DMS153 treated with DMSO at 0.1 percent for 48 hours (cell line): Measurements from ENCODE around the gene HYI.
"Not testable (repeated sequence)": the region's sequence is repeated elsewhere in the genome, so short reads cannot be mapped to it uniquely, and the experiment has no call there.

ENCODE experiments used
- DNase-seq: peaks from one replicate; lab custom pipeline; 2025; ENCODE audit not compliant: unreplicated experiment; lab: John Stamatoyannopoulos, UW

Gene HYI

GRCh38 chr1:43453442-43454269, at the start of gene HYI:
Gene HYI (minus strand): TSS chr1:43453931. CDS start chr1:43453793, 138 bp downstream.
- DNase-seq: peak; percentile 87

- DNase-seq: not testable (repeated sequence)
Measured at GRCh38 chr1:43501806-43502205, 48.1 kb upstream of the HYI start.

DNA sequence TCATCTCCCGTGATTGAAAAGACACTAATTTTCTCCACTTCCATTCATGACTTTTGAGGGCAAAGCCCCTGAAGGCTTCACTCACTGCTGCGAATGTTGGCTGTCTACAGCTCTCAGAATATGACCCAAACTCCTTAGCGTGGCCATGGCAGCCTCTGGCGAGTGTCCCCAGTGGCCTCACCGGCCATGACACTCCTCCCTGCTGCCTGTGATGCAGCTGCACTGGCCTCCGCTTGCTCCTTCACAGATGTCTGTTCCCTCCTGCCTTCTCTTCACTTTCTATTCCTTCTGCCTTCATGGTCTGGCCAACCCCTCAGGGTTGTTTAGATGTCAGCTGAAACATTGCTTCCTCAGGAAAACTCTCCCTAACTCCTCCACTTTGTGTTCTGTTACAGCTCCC, 46.2 kb upstream of the HYI start:
- no peak for DNase-seq

- no peak for DNase-seq
Measured at GRCh38 chr1:43495204-43495603, 41.5 kb upstream of the HYI start.

- no peak for DNase-seq
Measured at GRCh38 chr1:43493661-43494450, 40.1 kb upstream of the HYI start.

DNA sequence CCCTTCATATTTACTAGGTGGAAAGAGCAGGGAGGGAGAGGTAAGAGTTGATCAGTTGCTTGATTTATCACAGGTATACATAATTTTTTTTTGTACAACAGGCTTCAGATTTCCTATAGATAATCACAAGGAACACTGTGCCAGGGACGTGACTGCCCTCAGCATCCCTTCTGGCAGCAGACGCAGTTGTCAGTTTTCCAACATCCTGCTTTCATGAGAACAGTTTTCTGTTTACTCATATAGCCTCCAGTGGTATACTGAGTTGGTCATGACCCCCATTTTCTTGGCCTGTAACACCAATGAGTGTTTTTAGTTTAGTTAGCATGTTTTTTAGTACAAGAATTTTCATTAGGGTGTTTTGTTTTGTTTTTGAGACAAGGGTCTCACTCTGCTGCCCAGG, 39.1 kb upstream of the HYI start:
- DNase-seq: no peak

DNA sequence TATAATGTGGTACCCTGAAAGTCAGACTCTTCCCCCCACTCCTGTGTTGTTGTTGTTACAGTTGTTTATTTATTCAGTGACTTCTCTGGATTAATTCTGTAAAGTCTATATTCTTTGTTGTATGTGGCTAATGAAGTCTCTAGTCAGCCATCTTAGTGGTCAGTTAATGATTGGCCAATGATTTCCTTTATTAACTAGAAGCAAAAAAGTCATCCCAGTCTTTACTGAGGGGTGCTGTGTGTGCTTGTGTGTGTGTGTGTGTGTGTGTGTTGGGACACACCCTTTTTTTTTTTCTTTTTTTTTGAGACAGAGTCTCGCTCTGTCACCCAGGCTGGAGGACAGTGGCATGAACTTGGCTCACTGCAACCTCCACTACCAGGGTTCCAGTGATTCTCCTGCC, 37.3 kb upstream of the HYI start:
- no peak for DNase-seq

DNA sequence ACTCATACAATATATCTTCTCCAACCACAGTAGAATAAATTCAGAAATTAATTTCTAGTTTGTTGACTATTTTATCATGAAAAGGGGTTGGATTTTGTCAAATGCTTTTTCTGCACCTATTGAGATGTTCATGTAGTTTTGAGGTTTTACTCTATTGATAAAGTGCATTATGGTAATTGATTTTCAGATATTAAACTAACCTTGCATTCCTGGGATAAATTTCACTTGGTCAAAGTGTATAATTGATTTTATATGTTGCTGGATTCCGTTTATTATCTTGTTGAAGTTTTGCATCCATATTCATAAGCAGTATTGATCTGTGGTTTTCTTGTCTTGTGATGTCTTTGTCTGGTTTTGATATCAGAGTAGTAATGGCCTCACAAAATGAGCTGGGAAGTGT, 34.4 kb upstream of the HYI start:
- DNase-seq: no peak

DNA sequence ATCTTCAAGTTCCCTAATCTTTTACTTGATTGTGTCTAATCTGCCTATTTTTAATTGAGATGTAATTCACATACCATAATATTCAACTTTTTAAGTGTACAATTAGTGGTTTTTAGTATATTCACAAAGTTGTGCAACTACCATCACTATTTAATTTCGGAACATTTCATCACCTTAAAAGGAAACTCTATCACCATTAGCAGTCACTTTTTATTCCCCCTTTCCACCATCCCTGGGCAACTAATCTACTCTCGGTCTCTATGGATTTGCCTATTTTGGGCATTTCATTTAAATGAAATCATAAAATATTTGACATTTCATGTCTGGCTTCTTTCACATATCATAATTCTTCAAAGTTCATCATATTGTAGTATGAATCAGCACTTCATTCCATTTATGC, 30.6 kb upstream of the HYI start:
- DNase-seq: no peak

- DNase-seq: no peak
Measured at GRCh38 chr1:43482215-43482614, 28.5 kb upstream of the HYI start.

DNA sequence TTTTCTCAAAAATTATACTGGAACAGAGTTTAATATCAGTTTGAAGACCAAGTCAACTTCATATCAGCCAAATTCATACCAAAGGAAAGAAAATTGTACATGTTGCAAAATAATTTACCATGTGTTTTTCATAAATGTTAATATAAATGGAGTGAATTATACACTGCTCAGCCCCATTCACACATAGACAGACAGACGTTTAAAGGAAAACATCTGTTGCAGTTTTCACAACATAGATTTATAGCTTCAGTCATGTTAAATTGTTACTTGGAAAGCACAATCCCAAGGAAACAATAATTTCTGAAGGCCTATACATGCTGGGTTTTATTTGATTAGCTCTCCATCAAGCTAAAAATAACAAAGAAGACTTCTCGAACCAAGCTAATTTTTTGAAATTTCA, 27.8 kb upstream of the HYI start:
- DNase-seq: no peak

DNA sequence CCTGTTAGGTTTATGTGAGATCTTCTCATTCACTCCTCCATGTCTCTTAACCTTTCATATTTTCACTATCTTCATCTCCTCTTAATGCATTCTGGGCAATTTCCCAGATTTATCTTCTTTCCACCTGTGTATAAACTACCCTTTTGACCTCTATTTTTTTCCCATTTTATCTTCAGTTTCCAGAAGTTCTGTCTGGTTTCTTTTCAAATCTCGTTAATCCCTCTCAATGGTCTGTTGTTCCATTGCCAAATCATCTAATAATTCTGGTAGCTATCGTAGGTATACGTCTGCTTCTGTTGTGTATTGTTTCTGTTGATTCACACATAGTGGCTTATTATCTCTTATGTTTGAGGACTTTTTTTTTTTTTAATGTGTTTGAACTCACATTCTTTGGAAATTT, 25.7 kb upstream of the HYI start:
- no peak for DNase-seq

DNA sequence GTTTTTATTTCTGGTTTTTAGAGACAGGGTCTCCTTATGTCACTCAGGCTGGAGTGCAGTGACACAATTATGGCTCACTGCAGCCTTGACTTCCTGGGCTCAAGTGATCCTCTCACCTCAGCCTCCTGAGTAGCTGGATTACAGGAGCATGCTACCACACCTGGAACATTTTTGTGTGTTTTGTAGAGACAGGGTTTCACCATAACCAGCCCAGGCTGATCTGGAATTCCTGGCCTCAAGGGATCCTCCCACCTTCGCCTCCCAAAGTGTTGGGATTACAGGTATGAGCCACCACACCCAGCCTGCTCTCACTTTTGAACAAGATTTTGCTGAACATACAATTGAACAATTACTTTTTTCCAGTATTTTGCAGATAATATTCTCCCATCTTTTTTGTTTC, 24.0 kb upstream of the HYI start:
- DNase-seq: no peak

GRCh38 chr1:43475611-43476401, 22.1 kb upstream of the HYI start:
- DNase-seq: not testable (repeated sequence)

- DNase-seq: no peak
Measured at GRCh38 chr1:43473463-43473862, 19.7 kb upstream of the HYI start.

- not testable (repeated sequence) for DNase-seq
Measured at GRCh38 chr1:43472463-43473151, 18.9 kb upstream of the HYI start.

DNA sequence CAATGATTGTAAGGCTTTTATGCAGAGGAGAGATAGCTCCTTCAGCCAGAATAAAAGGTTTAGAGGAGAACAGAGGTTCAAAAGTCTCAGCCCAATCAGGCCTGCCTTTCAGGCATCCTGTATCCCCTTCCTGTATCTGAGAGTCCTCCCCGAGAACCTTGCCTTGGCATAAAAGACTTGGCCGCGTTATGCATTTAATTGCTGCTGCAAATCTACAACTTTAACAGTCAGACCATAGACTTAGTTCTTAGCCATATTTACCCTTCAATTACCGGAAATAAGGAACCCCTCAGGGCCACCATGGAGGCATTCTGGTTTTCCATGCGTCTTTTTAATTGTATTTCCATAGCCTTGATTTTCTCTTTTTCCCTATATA, 18.3 kb upstream of the HYI start:
- no peak for DNase-seq

GRCh38 chr1:43469932-43470331, 16.2 kb upstream of the HYI start:
- no peak for DNase-seq

GRCh38 chr1:43468414-43468813, 14.7 kb upstream of the HYI start:
- no peak for DNase-seq

- DNase-seq: peak; percentile 15
Measured at GRCh38 chr1:43466403-43466802, 12.7 kb upstream of the HYI start.

DNA sequence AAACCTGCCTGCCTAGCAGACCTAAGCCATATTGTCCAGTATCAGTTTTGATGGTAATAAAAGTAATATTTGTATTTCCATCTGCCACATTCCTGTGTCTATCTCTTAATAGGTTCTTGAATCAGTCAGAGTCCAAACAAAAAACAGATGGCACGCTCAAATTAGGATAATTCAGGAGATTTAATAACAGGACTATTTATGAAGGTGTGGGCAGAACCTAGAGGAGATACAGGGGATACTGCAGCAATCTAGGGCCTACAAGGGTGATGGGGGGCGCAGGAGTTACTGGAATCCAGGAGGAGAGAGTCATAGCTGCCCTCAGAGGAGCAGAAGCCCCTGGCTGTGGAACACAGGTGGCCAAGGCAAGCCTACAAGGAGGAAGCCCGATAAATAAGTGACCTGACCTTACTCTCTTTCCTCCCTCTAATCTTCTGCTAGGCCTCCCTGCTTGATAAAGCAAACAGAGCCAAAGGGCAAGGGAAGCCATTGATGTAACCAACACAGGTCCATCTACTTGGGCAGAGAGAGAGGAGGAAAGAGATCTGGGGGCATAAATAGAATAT, 11.9 kb upstream of the HYI start:
- DNase-seq: no peak
